Epithelial cell of esophagus (primary cell): Measurements from ENCODE around the gene MT4.

Source experiments
- DNase-seq: peaks from one replicate; pipeline ENCODE4 v3.0.0; 2010; ENCODE audit warnings: low read depth
- H3K4me3 ChIP-seq: 2 replicates; pipeline ENCODE4 v1.5.1; 2011; ENCODE audit warnings: mild to moderate bottlenecking, low read length, control low read depth
- CTCF ChIP-seq: IDR thresholded peaks from 2 replicates; pipeline ENCODE4 v1.5.1; 2011; ENCODE audit warnings: low read depth, mild to moderate bottlenecking, low read length, control low read depth, inconsistent platforms; ENCODE audit not compliant: insufficient read depth; ENCODE audit errors: missing control alignments

Gene MT4

GRCh38 chr16:56603589-56603988 is 38.7 kb downstream of the MT4 start:
- no peak overlapping the region for H3K4me3 ChIP-seq
- TF ChIP-seq CTCF = peak; percentile 57
- peak; percentile 52 for DNase-seq

GRCh38 chr16:56604966-56605365 is 40.1 kb downstream of the MT4 start:
- no peak for DNase-seq
- no peak overlapping the region for H3K4me3 ChIP-seq
- no peak for TF ChIP-seq CTCF

GRCh38 chr16:56605475-56605874 is 40.6 kb downstream of the MT4 start:
- no peak for DNase-seq
- H3K4me3 ChIP-seq = no peak overlapping the region
- no peak for TF ChIP-seq CTCF

GRCh38 chr16:56606071-56606475 is 41.2 kb downstream of the MT4 start:
- H3K4me3 ChIP-seq = no peak overlapping the region
- peak; percentile 80 for DNase-seq
- TF ChIP-seq CTCF = no peak

GRCh38 chr16:56606476-56607108 is 41.7 kb downstream of the MT4 start:
- H3K4me3 ChIP-seq = peak overlapping the region; percentile 14
- peak; percentile 74 for DNase-seq
- no peak for TF ChIP-seq CTCF

GRCh38 chr16:56607109-56607618 is 42.3 kb downstream of the MT4 start:
- no peak for TF ChIP-seq CTCF
- DNase-seq = peak; percentile 99
- peak overlapping the region; percentile 14 for H3K4me3 ChIP-seq

GRCh38 chr16:56607675-56608042 is 42.8 kb downstream of the MT4 start:
- no peak for DNase-seq

More at GRCh38 chr16:56607675-56608042, 42.8 kb downstream of the MT4 start:
- no peak for TF ChIP-seq CTCF
- H3K4me3 ChIP-seq = peak overlapping the region; percentile 29
